Endodermal cell (in vitro differentiated cells): ENCODE results near the gene RBM44. TPM values are rescaled to one million over a fixed set of nuclear protein-coding genes. Genes with fewer than 3 reads are reported as not detected.
A peak's percentile ranks its signal among the peaks of the same experiment; 100 is the strongest.

Experiments
- DNase-seq: peaks from one replicate; pipeline ENCODE4 v3.0.0-alpha.2; 2017
- H3K27ac ChIP-seq: 2 replicates; pipeline ENCODE4 v1.5.1; 2013; ENCODE audit warnings: mild to moderate bottlenecking, low read depth, low read length, moderate library complexity
- H3K27me3 ChIP-seq: 2 replicates; pipeline ENCODE4 v1.6.1; 2013; ENCODE audit warnings: mild to moderate bottlenecking, low read length, moderate library complexity; ENCODE audit not compliant: insufficient read depth, control insufficient read depth, poor library complexity, severe bottlenecking
- H3K36me3 ChIP-seq: 2 replicates; pipeline ENCODE4 v1.7.0; 2013; ENCODE audit warnings: mild to moderate bottlenecking, low read length, moderate library complexity; ENCODE audit not compliant: control insufficient read depth, insufficient read depth
- H3K4me1 ChIP-seq: one replicate; pipeline ENCODE4 v1.7.0; 2013; ENCODE audit warnings: low read length; ENCODE audit not compliant: control insufficient read depth, insufficient read depth
- H3K4me3 ChIP-seq: 2 replicates; pipeline ENCODE4 v1.5.1; 2013; ENCODE audit warnings: mild to moderate bottlenecking, low read length, moderate library complexity
- H3K9ac ChIP-seq: 2 replicates; pipeline ENCODE4 v1.6.1; 2013; ENCODE audit warnings: mild to moderate bottlenecking, low read length, moderate library complexity; ENCODE audit not compliant: poor library complexity, severe bottlenecking; ENCODE audit errors: extremely low read depth
- H3K9me3 ChIP-seq: 2 replicates; pipeline ENCODE4 v1.6.1; 2013; ENCODE audit warnings: mild to moderate bottlenecking, low read length, moderate library complexity; ENCODE audit not compliant: control insufficient read depth
- H3K27ac Mint-ChIP-seq: 2 replicates; pipeline ENCODE4 v1.8.0; 2020; ENCODE audit warnings: mixed read lengths
- H3K27me3 Mint-ChIP-seq: 2 replicates; pipeline ENCODE4 v1.8.0; 2021; ENCODE audit warnings: mild to moderate bottlenecking, mixed read lengths; ENCODE audit not compliant: insufficient read depth
- H3K36me3 Mint-ChIP-seq: 2 replicates; pipeline ENCODE4 v1.8.0; 2020; ENCODE audit warnings: low read depth, mixed read lengths
- H3K4me1 Mint-ChIP-seq: 2 replicates; pipeline ENCODE4 v1.8.0; 2020; ENCODE audit warnings: mixed read lengths
- H3K4me3 Mint-ChIP-seq: 2 replicates; pipeline ENCODE4 v1.8.0; 2020; ENCODE audit warnings: mild to moderate bottlenecking, moderate library complexity, mixed read lengths
- H3K9me3 Mint-ChIP-seq: 2 replicates; pipeline ENCODE4 v1.8.0; 2020; ENCODE audit warnings: mild to moderate bottlenecking, mixed read lengths
- CTCF ChIP-seq: fragments of 200-600 bp; sonication (generic); conservative IDR thresholded peaks from 2 replicates; pipeline ENCODE4 v1.5.0; 2021; ENCODE audit warnings: antibody characterized with exemption, mild to moderate bottlenecking
- WGBS, 2 experiments: methylation state at CpG; one replicate each; pipeline versions ENCODE4 v1.1.5 to v1.1.7; 2013; ENCODE audit warnings: missing lambda C conversion rate in 2 of 2, mixed read lengths in 1 of 2; ENCODE audit not compliant: insufficient coverage in 1 of 2, insufficient read length in 1 of 2; 5-methylcytosine and 5-hydroxymethylcytosine counted together
- total RNA-seq, 2 donors: library from RNA; stranded (reverse); fragmentation: NEBNext Ultra II Directional in 1 of 2; extraction: Animal tissue kit (Norgen Biotek cat#: 25700) in 1 of 2; gene quantifications; 2 replicates in 1 of 2; 3 replicates in 1 of 2; pipeline ENCODE4 v1.2.1, GENCODE V29; 2021

RBM44 gene
- total RNA-seq, 2 donors from 2014 or later: 0.42 to 1.2 TPM

- no peaks in the 10 kb centered on the region for H3K36me3 ChIP-seq
- no peaks in the 10 kb centered on the region for H3K36me3 Mint-ChIP-seq
- 73 to 80% methylated on average over 9 to 22 of the region's 22 CpGs for WGBS, 2 experiments
- peaks cover 30% of the 10 kb centered on the region for H3K27me3 ChIP-seq
- H3K4me1 ChIP-seq: no peaks in the 10 kb centered on the region
- no peaks in the 10 kb centered on the region for H3K9me3 ChIP-seq
- H3K27ac Mint-ChIP-seq: peak overlapping the region; percentile 52
- peaks cover 8% of the 10 kb centered on the region for H3K4me1 Mint-ChIP-seq
- no peak for TF ChIP-seq CTCF
- no peak overlapping the region for H3K27ac ChIP-seq
- H3K4me3 ChIP-seq: no peak overlapping the region
- H3K9ac ChIP-seq: no peak overlapping the region
- H3K4me3 Mint-ChIP-seq: no peak overlapping the region
- no peaks in the 10 kb centered on the region for H3K9me3 Mint-ChIP-seq
- peaks cover 30% of the 10 kb centered on the region for H3K27me3 Mint-ChIP-seq
- no peak for DNase-seq
Measured at GRCh38 chr2:237863689-237864443, 65.3 kb downstream of the RBM44 start.

- Mint-ChIP-seq H3K27ac (peak overlapping the region; percentile 52), H3K4me3 (no peak overlapping the region), H3K27me3 (peaks cover 27% of the 10 kb centered on the region), H3K36me3 (no peaks in the 10 kb centered on the region), H3K4me1 (peaks cover 5% of the 10 kb centered on the region), H3K9me3 (no peaks in the 10 kb centered on the region)
- Histone ChIP-seq H3K27ac (no peak overlapping the region), H3K4me3 (no peak overlapping the region), H3K27me3 (peaks cover 26% of the 10 kb centered on the region), H3K9ac (no peak overlapping the region), H3K4me1 (no peaks in the 10 kb centered on the region), H3K36me3 (no peaks in the 10 kb centered on the region), H3K9me3 (no peaks in the 10 kb centered on the region)
- 80 to 90% methylated on average over 3 to 10 of the region's 10 CpGs for WGBS, 2 experiments
- no peak for DNase-seq
- no peak for TF ChIP-seq CTCF
Measured at GRCh38 chr2:237864444-237864931, 65.9 kb downstream of the RBM44 start.

- Mint-ChIP-seq H3K27me3 (peaks cover 23% of the 10 kb centered on the region), H3K9me3 (no peaks in the 10 kb centered on the region), H3K27ac (no peak overlapping the region), H3K36me3 (no peaks in the 10 kb centered on the region), H3K4me3 (no peak overlapping the region), H3K4me1 (peaks cover 2% of the 10 kb centered on the region)
- Histone ChIP-seq H3K4me1 (no peaks in the 10 kb centered on the region), H3K36me3 (no peaks in the 10 kb centered on the region), H3K27ac (no peak overlapping the region), H3K27me3 (peaks cover 20% of the 10 kb centered on the region), H3K4me3 (no peak overlapping the region), H3K9ac (no peak overlapping the region), H3K9me3 (no peaks in the 10 kb centered on the region)
- DNase-seq: peak; percentile 49
- TF ChIP-seq CTCF: no peak
- whole genome bisulfite sequencing, 2 experiments: 84 to 88% methylated on average over 6 to 9 of the region's 9 CpGs
Measured at GRCh38 chr2:237864940-237865622, 66.5 kb downstream of the RBM44 start.
